GM18519 (cell line): ENCODE data around the gene NCKAP5.

Source experiments
- ATAC-seq: cut with Tn5 transposase; IDR thresholded peaks from one replicate; pipeline ENCODE4 v1.9.1; 2021; ENCODE audit warnings: mild to moderate bottlenecking, moderate library complexity; ENCODE audit not compliant: unreplicated experiment, low FRiP score

The NCKAP5 gene

DNA sequence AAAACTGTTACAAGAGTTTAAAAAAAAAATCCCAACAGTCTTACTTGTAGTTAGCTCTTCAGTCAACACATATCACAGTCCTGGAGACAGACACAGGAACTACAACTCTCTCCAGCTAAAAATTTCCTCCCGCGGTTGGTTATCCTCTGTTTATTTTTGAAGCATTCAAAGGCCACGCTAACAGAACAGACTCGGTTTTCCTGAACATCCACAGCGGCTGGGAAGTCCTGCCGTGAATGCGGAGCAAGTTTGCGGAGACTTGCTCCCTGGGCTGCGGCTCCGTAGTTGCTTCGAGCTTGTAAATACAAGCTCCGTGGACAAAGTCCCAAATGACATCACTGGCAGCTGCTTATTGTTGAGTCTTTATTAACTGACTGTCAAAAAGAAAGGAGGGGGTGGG lies at the start of gene NCKAP5:
NCKAP5 (minus strand) TSS at position 292 of the 400 bp plus-strand sequence. CDS start 50,937 bp downstream, outside the sequence.
- no peak for ATAC-seq

GRCh38 chr2:133609664-133610063 lies 41.4 kb upstream of the NCKAP5 start:
- ATAC-seq: no peak

GRCh38 chr2:133608291-133608690 lies 40.0 kb upstream of the NCKAP5 start:
- ATAC-seq: no peak

- no peak for ATAC-seq
Observed at GRCh38 chr2:133607679-133608078, 39.4 kb upstream of the NCKAP5 start.

DNA sequence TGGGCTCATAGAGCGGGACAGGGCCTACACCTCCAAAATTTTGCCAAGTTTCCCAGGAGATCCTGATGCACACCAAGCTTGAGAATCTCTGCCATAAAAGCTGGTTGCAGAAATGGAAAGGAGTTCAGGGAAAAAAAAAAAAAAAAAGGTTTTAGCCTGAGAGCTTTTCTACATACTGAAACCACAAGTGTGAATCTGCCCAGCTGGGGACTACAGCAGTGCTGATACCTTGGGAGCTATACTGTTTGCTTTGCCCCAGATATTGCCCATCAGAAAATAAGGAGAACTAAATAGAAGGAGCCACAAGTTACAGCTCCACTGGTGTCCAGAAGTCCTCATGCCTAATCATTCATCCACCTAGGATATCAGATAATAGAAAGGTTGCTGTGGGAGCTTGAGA lies 38.4 kb upstream of the NCKAP5 start:
- no peak for ATAC-seq

GRCh38 chr2:133605766-133606137 lies 37.5 kb upstream of the NCKAP5 start:
- ATAC-seq: no peak

- ATAC-seq: no peak
Observed at GRCh38 chr2:133605011-133605765, 36.9 kb upstream of the NCKAP5 start.

DNA sequence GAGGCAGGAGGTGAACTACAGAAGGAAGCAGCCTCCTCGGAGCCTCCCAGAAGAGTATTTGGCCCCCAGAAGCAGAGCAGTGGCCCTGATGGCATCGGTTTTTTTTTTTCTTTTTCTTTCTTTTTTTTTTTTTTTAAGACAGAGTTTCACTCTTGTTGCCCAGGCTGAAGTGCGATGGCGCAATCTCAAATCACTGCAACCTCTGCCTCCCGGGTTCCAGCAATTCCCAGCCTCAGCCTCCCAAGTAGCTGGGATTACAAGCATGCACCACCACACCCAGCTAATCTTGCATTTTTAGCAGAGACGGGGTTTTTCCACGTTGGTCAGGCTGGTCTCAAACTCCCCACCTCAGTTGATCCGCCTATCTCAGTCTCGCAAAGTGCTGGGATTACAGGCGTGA lies 34.8 kb upstream of the NCKAP5 start:
- ATAC-seq: no peak

DNA sequence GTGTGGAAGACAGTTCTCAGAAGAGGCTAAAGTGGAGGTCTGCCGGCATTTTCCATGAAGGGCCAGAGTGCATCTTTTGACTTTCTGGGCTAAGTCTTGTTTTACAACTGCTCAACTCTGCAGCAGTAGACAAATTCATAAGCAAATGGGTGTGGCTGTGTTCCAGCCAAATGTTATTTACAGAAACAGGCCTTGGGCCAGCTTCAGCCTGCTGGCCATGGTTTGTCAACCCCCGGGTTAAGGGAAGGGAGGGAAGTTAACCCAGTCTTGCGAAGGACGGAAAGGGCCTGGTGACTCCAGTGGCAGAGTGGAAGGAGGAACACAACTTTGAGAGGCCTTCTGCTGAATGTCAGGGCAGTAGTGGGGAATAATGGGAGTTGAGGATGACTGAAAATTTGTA lies 34.3 kb upstream of the NCKAP5 start:
- ATAC-seq: no peak

GRCh38 chr2:133600266-133600928 lies 32.1 kb upstream of the NCKAP5 start:
- no peak for ATAC-seq

DNA sequence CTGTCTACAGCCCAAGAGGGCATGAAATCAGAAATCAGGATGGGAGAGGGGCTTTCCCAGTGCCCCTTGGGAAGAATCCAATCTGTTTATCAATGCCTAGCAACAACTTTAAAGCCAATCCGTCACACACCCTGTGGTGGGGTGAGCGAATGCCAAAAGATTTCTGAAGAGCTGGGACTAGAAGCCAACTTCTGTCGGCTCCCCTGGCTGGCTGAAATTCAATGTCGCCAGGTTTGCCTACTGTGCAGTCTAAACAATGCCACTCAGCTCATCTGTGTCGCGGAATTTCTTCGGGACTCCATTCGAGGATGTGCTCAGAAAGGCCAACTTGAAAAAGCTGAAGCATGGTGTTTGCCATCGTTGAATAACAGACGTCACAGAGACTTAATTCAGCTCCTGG lies 31.5 kb upstream of the NCKAP5 start:
- ATAC-seq: no peak

DNA sequence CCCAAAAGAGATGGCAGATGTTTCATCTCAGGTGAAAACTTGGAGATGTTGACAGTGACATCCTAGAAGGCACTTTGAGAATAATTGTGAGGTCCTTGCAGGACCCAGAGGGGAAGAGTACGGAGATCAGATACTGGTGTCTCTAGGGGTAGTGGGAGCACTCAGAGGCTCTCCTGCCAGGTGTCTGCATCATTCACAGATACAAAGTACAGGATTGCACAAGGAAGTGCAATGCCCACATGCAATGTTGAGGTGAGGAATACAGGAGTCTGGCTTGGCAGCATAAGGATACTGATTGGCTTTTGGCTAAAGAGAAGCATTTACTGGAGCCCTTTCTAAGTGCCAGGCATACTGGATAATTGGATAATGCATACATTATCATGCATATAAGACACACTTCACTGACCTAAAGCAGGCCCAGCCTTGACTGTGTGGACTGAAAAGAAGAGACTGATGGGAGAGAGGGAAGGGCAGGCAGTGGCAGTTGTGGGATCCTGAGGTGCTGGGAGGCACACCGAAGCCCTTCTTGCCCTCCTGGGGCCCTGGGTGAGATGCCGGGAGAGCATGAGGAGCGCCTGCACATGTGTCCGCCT lies 31.0 kb upstream of the NCKAP5 start:
- no peak for ATAC-seq

DNA sequence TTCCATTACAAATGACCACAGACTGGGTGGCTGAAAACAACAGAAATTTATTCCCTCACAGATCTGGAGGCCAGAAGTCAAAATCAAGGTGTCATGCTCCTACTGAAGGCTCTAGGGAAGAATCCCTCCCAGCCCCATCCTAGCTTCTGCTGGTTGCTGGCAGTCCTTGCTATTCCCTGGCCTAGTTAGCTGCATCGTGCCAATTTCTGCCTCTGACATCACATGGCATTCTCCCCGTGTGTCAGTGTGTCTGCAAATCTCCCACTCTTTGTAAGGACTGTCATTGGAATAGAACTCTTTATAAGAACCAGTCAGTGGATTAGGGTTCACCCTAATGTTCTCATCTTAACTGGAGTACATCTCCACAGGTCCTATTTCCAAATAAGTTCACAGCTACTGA lies 30.5 kb upstream of the NCKAP5 start:
- no peak for ATAC-seq

- ATAC-seq: no peak
Observed at GRCh38 chr2:133596701-133597393, 28.6 kb upstream of the NCKAP5 start.

GRCh38 chr2:133591164-133591563 lies 22.9 kb upstream of the NCKAP5 start:
- no peak for ATAC-seq

DNA sequence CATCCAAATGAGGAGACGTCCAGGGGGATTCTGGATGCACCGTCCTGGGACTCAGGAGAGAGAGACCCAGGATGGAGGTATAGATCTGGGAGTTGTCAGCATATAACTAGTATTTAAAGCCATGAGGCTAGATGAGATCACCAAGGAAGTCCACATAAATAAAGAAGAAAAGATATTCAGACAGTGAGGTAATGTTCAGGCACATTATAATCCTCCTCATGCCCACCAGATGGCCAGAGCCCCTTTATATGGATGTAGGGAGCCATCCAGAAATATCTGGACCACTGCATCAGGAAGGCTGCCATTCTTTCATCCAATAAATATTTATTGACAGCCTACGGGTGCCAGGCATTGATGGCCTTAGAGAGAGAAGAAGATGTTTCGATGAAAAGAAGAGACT lies 21.2 kb upstream of the NCKAP5 start:
- ATAC-seq: no peak

DNA sequence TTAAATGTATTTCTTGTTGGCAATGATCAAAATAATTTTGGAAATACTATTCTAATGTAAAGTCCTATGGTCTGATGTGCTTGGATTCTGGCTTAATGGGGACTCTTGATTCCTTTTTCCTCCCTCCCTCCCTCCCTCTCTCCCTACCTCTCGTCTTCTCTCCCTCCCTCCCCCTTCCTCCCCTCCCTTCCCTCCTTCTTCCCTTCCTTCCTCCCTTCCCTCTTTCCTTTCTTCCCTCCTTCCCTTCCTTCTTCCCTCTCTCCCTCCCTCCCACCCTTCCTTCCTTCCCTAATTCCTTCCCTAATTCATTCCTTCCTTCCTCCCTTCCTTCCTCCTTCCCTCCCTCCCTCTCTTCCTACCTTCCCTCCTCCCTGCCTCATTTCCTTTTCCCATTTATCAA lies 19.9 kb upstream of the NCKAP5 start:
- ATAC-seq: no peak

DNA sequence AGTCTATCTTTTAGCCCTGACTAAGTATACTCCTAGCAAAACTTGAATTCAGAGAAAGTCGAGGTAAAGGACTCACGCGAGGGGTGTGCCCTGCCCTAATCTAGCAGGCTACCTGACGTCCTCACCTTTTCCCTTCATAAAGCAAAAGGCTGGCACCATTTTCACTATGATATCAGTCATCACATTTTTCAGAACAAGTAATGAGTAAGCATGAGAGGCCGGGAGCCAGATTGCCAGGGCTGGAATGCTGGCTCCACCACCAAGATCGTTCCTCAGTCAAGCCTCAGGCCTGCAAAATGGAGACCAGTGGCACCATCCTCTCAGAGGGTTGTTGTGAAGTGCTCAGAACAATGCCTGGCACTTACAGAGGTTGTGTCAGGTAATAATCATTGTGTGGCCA lies 18.7 kb upstream of the NCKAP5 start:
- no peak for ATAC-seq

DNA sequence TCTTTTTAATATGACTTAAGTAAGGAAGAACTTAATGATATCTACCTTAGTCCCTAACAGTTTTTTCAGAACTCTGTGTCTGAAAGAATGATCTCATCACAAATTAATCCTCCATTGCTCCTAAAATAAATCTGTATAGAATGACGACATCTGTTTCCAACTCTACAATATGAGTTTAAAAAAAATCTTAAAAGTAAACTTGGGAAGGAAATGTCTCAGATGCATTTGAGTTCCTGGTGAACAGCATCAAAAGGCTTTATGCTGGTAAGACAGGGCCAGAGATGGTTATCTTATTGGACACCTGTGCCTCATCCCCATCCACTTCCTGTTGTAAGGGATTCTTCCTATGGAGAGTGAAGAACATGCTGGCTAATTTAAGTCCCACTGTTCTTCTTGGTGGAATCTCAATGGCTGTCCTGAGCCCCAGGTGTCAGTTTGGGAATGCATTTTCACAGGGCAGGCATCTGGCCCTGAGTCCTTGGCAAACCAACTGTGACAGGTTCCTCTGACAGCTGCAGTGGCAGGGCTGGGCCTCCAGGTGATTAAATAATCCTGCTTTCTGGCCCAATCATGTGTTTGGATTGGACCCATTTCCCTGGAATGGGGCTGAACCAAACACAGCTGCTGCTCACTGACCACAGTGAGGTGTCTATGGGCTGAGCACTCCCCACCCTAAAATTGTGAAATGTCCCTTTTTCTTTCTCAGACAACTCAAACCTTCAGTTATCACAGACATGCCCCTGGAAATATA lies 12.9 kb upstream of the NCKAP5 start:
- no peak for ATAC-seq

- ATAC-seq: no peak
Observed at GRCh38 chr2:133579274-133579673, 11.0 kb upstream of the NCKAP5 start.

DNA sequence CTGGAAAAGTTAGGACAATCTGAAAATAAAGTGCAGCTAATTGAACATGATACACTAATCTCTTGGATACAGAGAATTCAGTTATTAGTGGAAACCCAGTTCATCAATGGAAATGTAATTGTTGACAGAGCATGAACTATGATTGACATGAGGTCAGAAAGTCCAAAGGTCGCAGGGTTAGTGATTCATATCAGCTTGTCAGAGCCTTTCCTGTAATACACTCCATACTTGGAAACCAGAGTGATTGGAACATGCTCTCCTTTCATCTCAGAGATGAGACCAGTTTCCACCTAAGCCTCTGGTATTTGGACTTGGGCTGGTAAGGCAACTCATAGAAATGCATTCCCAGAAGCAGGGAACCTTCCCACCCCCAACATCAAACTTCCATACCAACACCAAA lies 8.5 kb upstream of the NCKAP5 start:
- ATAC-seq: no peak
